Gastroesophageal sphincter (tissue), 4 donors: ENCODE measurements around the gene ST6GALNAC3. TPM values are rescaled to one million over a fixed set of nuclear protein-coding genes. Genes with fewer than 3 reads are reported as not detected.

Experiments used
- ATAC-seq: fragments of 150-250 bp; one replicate; pipeline ENCODE4 v1.9.1; 2016; ENCODE audit warnings: mild to moderate bottlenecking, moderate library complexity
- H3K27ac ChIP-seq, 4 donors: fragments of 200-600 bp; sonication (generic) in 3 of 4; 1 replicate in 3 of 4; 2 replicates in 1 of 4; pipeline ENCODE4 v1.5.1; 2016 to 2019
- H3K27me3 ChIP-seq: fragments of 200-600 bp; sonication (generic); one replicate; pipeline ENCODE4 v1.5.1; 2019
- H3K36me3 ChIP-seq, 2 donors: fragments of 200-600 bp; sonication (generic); one replicate each; pipeline ENCODE4 v1.5.1; 2019; ENCODE audit warnings: control low read depth in 1 of 2
- H3K4me1 ChIP-seq, 3 donors: fragments of 200-600 bp; sonication (generic); 1 replicate in 2 of 3; 2 replicates in 1 of 3; pipeline ENCODE4 v1.5.1; 2016 to 2019; ENCODE audit warnings: control low read depth in 2 of 3
- H3K4me3 ChIP-seq, 2 donors: fragments of 200-600 bp; sonication (generic); one replicate each; pipeline ENCODE4 v1.5.1; 2019; ENCODE audit warnings: mild to moderate bottlenecking in 1 of 2, moderate library complexity in 1 of 2
- H3K9me3 ChIP-seq, 3 donors: fragments of 200-600 bp; sonication (generic); one replicate each; pipeline ENCODE4 v1.5.1; 2017 to 2019; ENCODE audit warnings: control low read depth in 2 of 3
- CTCF ChIP-seq, 4 experiments: fragments of 200-600 bp in 2 of 4; fragments of 450-650 bp in 2 of 4; sonication (generic) in 1 of 4; IDR thresholded peaks; one replicate each; pipeline ENCODE4 v1.5.1; 2017 to 2019; ENCODE audit warnings: antibody characterized with exemption in 4 of 4, mild to moderate bottlenecking in 2 of 4, moderate library complexity in 2 of 4
- EP300 ChIP-seq: sonication (generic); formaldehyde crosslinking; IDR thresholded peaks from one replicate; pipeline ENCODE4 v1.6.1; 2017; ENCODE audit warnings: antibody characterized with exemption, mild to moderate bottlenecking
- POLR2A ChIP-seq, 2 donors: fragments of 450-650 bp; IDR thresholded peaks; one replicate each; pipeline ENCODE4 v1.6.1; 2017; ENCODE audit warnings: antibody characterized with exemption in 2 of 2, mild to moderate bottlenecking in 2 of 2, moderate library complexity in 1 of 2
- POLR2AphosphoS5 ChIP-seq: sonication (generic); formaldehyde crosslinking; IDR thresholded peaks from one replicate; pipeline ENCODE4 v1.6.1; 2017; ENCODE audit warnings: antibody characterized with exemption
- WGBS, 2 donors: methylation state at CpG; one replicate each; pipeline ENCODE4 v1.1.5; 2018; ENCODE audit warnings: low coverage in 1 of 2; 5-methylcytosine and 5-hydroxymethylcytosine counted together
- total RNA-seq, 4 donors: library from RNA; depleted of rRNA; stranded (reverse); fragments of >200 nt; gene quantifications; one replicate each; pipeline ENCODE4 v1.1.0, GENCODE V29; 2016

Gene ST6GALNAC3
- total RNA-seq, 4 donors from 2014 or later = 2.8 to 10.6 (median 3.3) TPM

- no peaks in the 10 kb centered on the region for H3K27me3 ChIP-seq
- TF ChIP-seq POLR2AphosphoS5 = no peak
- no peak for TF ChIP-seq POLR2A (IDR thresholded peaks at IDR 0.05)
- no peak for TF ChIP-seq CTCF (IDR thresholded peaks at IDR 0.05)
- TF ChIP-seq EP300 = no peak
Measured at GRCh38 chr1:76293831-76294230, 219.3 kb downstream of the ST6GALNAC3 start.

GRCh38 chr1:76294482-76295194 lies 220.1 kb downstream of the ST6GALNAC3 start:
- Histone ChIP-seq H3K27ac (no peak overlapping the region), H3K27me3 (no peaks in the 10 kb centered on the region)

More at GRCh38 chr1:76293831-76294230, 219.3 kb downstream of the ST6GALNAC3 start:
- Histone ChIP-seq H3K36me3 (no peaks in the 10 kb centered on the region), H3K4me1 (no peaks in the 10 kb centered on the region), H3K4me3 (no peak overlapping the region), H3K9me3 (no peaks in the 10 kb centered on the region), H3K27ac (no peak overlapping the region)
- no peak for ATAC-seq
- WGBS, 2 donors = 76 to 90% methylated on average over 4 of the region's 4 CpGs

GRCh38 chr1:76298399-76298798 lies 223.9 kb downstream of the ST6GALNAC3 start:
- WGBS, 2 donors = 67 to 72% methylated on average over 3 to 4 of the region's 4 CpGs
- no peaks in the 10 kb centered on the region for H3K36me3 ChIP-seq
- TF ChIP-seq EP300 (no peak), POLR2AphosphoS5 (no peak), POLR2A (IDR thresholded peaks at IDR 0.05) (no peak), CTCF (IDR thresholded peaks at IDR 0.05) (no peak)
- no peak for ATAC-seq
- no peak overlapping the region for H3K4me3 ChIP-seq
- H3K9me3 ChIP-seq = no peaks in the 10 kb centered on the region
- H3K27me3 ChIP-seq = no peaks in the 10 kb centered on the region
- no peak overlapping the region for H3K27ac ChIP-seq
- no peaks in the 10 kb centered on the region for H3K4me1 ChIP-seq

More at GRCh38 chr1:76294482-76295194, 220.1 kb downstream of the ST6GALNAC3 start:
- H3K9me3 ChIP-seq = no peaks in the 10 kb centered on the region
- ATAC-seq = no peak
- TF ChIP-seq CTCF (IDR thresholded peaks at IDR 0.05) (no peak), POLR2A (IDR thresholded peaks at IDR 0.05) (no peak), EP300 (no peak), POLR2AphosphoS5 (no peak)
- whole genome bisulfite sequencing, 2 donors = 61 to 73% methylated on average over 5 of the region's 5 CpGs
- H3K4me1 ChIP-seq = no peaks in the 10 kb centered on the region
- H3K4me3 ChIP-seq = no peak overlapping the region
- no peaks in the 10 kb centered on the region for H3K36me3 ChIP-seq

GRCh38 chr1:76299036-76299435 lies 224.5 kb downstream of the ST6GALNAC3 start:
- WGBS, 2 donors = 85 to 100% methylated on average over 3 of the region's 3 CpGs
- no peak overlapping the region for H3K4me3 ChIP-seq
- ATAC-seq = no peak
- TF ChIP-seq EP300 = no peak
- TF ChIP-seq POLR2AphosphoS5 = no peak
- no peak for TF ChIP-seq CTCF (IDR thresholded peaks at IDR 0.05)
- TF ChIP-seq POLR2A (IDR thresholded peaks at IDR 0.05) = no peak
- H3K27ac ChIP-seq = no peak overlapping the region
- H3K9me3 ChIP-seq = no peaks in the 10 kb centered on the region
- H3K36me3 ChIP-seq = no peaks in the 10 kb centered on the region
- no peaks in the 10 kb centered on the region for H3K4me1 ChIP-seq
- no peaks in the 10 kb centered on the region for H3K27me3 ChIP-seq

GRCh38 chr1:76300556-76300955 lies 226.0 kb downstream of the ST6GALNAC3 start:
- H3K4me1 ChIP-seq = no peaks in the 10 kb centered on the region
- TF ChIP-seq CTCF (IDR thresholded peaks at IDR 0.05) (no peak), EP300 (no peak), POLR2A (IDR thresholded peaks at IDR 0.05) (no peak), POLR2AphosphoS5 (no peak)
- no peak overlapping the region for H3K4me3 ChIP-seq
- ATAC-seq = no peak
- no peak overlapping the region for H3K27ac ChIP-seq
- no peaks in the 10 kb centered on the region for H3K9me3 ChIP-seq
- no peaks in the 10 kb centered on the region for H3K36me3 ChIP-seq
- no peaks in the 10 kb centered on the region for H3K27me3 ChIP-seq
- 89 to 96% methylated on average over 3 of the region's 3 CpGs for WGBS, 2 donors
